Tibial nerve (tissue), 3 donors: Measurements from ENCODE around the gene GIMAP4.

ENCODE experiments used
- POLR2A ChIP-seq, 2 donors: fragments of 450-650 bp; IDR thresholded peaks; one replicate each; pipeline ENCODE4 v1.6.1; 2017; ENCODE audit warnings: antibody characterized with exemption in 2 of 2, mild to moderate bottlenecking in 2 of 2, moderate library complexity in 2 of 2
- TF ChIP-seq, protein P1 (sequence below), 5 experiments: fragments of 200-600 bp in 3 of 5; fragments of 450-650 bp in 2 of 5; sonication (generic) in 3 of 5; IDR thresholded peaks; one replicate each; pipeline ENCODE4 v1.5.1; 2016 to 2019; ENCODE audit warnings: antibody characterized with exemption in 5 of 5, mild to moderate bottlenecking in 3 of 5, moderate library complexity in 2 of 5

GRCh38 chr7:150564006-150564405 is 3.2 kb upstream of the GIMAP4 start:
- TF ChIP-seq, protein P1, sequence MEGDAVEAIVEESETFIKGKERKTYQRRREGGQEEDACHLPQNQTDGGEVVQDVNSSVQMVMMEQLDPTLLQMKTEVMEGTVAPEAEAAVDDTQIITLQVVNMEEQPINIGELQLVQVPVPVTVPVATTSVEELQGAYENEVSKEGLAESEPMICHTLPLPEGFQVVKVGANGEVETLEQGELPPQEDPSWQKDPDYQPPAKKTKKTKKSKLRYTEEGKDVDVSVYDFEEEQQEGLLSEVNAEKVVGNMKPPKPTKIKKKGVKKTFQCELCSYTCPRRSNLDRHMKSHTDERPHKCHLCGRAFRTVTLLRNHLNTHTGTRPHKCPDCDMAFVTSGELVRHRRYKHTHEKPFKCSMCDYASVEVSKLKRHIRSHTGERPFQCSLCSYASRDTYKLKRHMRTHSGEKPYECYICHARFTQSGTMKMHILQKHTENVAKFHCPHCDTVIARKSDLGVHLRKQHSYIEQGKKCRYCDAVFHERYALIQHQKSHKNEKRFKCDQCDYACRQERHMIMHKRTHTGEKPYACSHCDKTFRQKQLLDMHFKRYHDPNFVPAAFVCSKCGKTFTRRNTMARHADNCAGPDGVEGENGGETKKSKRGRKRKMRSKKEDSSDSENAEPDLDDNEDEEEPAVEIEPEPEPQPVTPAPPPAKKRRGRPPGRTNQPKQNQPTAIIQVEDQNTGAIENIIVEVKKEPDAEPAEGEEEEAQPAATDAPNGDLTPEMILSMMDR (IDR thresholded peaks at IDR 0.05) = no peak
- TF ChIP-seq POLR2A (IDR thresholded peaks at IDR 0.05) = no peak
